CD14-positive monocyte (primary cell): ENCODE data around the gene ARHGEF25. TPM values are rescaled to one million over a fixed set of nuclear protein-coding genes. Genes with fewer than 3 reads are reported as not detected.

Experiments
- DNase-seq, 3 donors: peaks; one replicate each; pipeline ENCODE4 v3.0.0-alpha.2; 2011 to 2022
- H2AFZ ChIP-seq: 2 replicates; pipeline ENCODE4 v1.6.0; 2012; ENCODE audit warnings: mild to moderate bottlenecking, low read depth, low read length, inconsistent platforms; ENCODE audit not compliant: insufficient read depth, poor library complexity, severe bottlenecking
- H3K27ac ChIP-seq, 2 donors: 1 replicate in 1 of 2; 2 replicates in 1 of 2; pipeline ENCODE4 v1.5.1; 2012 to 2013; ENCODE audit warnings: low read length in 2 of 2, control low read depth in 1 of 2, inconsistent platforms in 1 of 2, low read depth in 1 of 2, mild to moderate bottlenecking in 1 of 2
- H3K27me3 ChIP-seq, 2 donors: one replicate each; pipeline versions ENCODE4 v1.6.0 to v1.6.1; 2011 to 2013; ENCODE audit warnings: low read length in 2 of 2; ENCODE audit not compliant: control insufficient read depth in 2 of 2, insufficient read depth in 2 of 2
- H3K36me3 ChIP-seq, 2 donors: replicated peaks in 1 of 2; 1 replicate in 1 of 2; 2 replicates in 1 of 2; pipeline versions ENCODE4 v1.5.1 to v1.6.1; 2012 to 2013; ENCODE audit warnings: low read length in 2 of 2, control low read depth in 1 of 2, inconsistent platforms in 1 of 2, mild to moderate bottlenecking in 1 of 2; ENCODE audit not compliant: insufficient read depth in 2 of 2, control insufficient read depth in 1 of 2
- H3K4me1 ChIP-seq, 2 donors: 1 replicate in 1 of 2; 2 replicates in 1 of 2; pipeline versions ENCODE4 v1.5.1 to v1.6.1; 2012 to 2013; ENCODE audit warnings: low read length in 2 of 2, control low read depth in 1 of 2, inconsistent platforms in 1 of 2, mild to moderate bottlenecking in 1 of 2, moderate library complexity in 1 of 2; ENCODE audit not compliant: insufficient read depth in 2 of 2, control insufficient read depth in 1 of 2
- H3K4me2 ChIP-seq: replicated peaks from 2 replicates; pipeline ENCODE3; 2012; ENCODE audit warnings: low read length, moderate library complexity, mild to moderate bottlenecking; ENCODE audit not compliant: poor library complexity, severe bottlenecking; ENCODE audit errors: extremely low read depth
- H3K4me3 ChIP-seq, 3 experiments: fragments of 200-600 bp in 1 of 3; sonication (generic) in 1 of 3; replicated peaks in 1 of 3; 1 replicate in 2 of 3; 2 replicates in 1 of 3; pipeline ENCODE4 v1.5.1; 2011 to 2013; ENCODE audit warnings: low read length in 3 of 3, mild to moderate bottlenecking in 3 of 3, control low read depth in 2 of 3, low read depth in 2 of 3, inconsistent platforms in 1 of 3, moderate library complexity in 1 of 3
- H3K79me2 ChIP-seq: 2 replicates; pipeline ENCODE4 v1.6.0; 2012; ENCODE audit warnings: mild to moderate bottlenecking, control low read depth, inconsistent platforms, low read length, moderate library complexity; ENCODE audit not compliant: insufficient read depth
- H3K9ac ChIP-seq: 2 replicates; pipeline ENCODE4 v1.6.0; 2017; ENCODE audit warnings: low read length, mild to moderate bottlenecking; ENCODE audit not compliant: insufficient read depth, poor library complexity, severe bottlenecking
- H3K9me3 ChIP-seq, 2 donors: replicated peaks in 1 of 2; 1 replicate in 1 of 2; 2 replicates in 1 of 2; pipeline versions ENCODE4 v1.5.1 to v1.6.1; 2012 to 2013; ENCODE audit warnings: low read length in 2 of 2, control low read depth in 1 of 2; ENCODE audit not compliant: control insufficient read depth in 1 of 2, insufficient read depth in 1 of 2
- H4K20me1 ChIP-seq: 2 replicates; pipeline ENCODE4 v1.6.0; 2012; ENCODE audit warnings: mild to moderate bottlenecking, low read length, control low read depth, moderate library complexity; ENCODE audit not compliant: insufficient read depth
- H3K27ac Mint-ChIP-seq, 7 donors: one replicate each; pipeline ENCODE4 v1.8.0; 2020; ENCODE audit warnings: mild to moderate bottlenecking in 7 of 7, mixed read lengths in 7 of 7, moderate library complexity in 6 of 7, inconsistent platforms in 2 of 7
- H3K27me3 Mint-ChIP-seq, 3 donors: one replicate each; pipeline ENCODE4 v1.8.0; 2021 to 2022; ENCODE audit warnings: low read depth in 3 of 3, mild to moderate bottlenecking in 3 of 3, mixed read lengths in 3 of 3, moderate library complexity in 3 of 3, inconsistent platforms in 1 of 3
- H3K36me3 Mint-ChIP-seq, 2 donors: one replicate each; pipeline ENCODE4 v1.8.0; 2020; ENCODE audit warnings: mixed read lengths in 2 of 2, inconsistent platforms in 1 of 2, mild to moderate bottlenecking in 1 of 2
- H3K4me1 Mint-ChIP-seq: one replicate; pipeline ENCODE4 v1.8.0; 2020; ENCODE audit warnings: mild to moderate bottlenecking, mixed read lengths
- H3K4me3 Mint-ChIP-seq, 2 donors: one replicate each; pipeline ENCODE4 v1.8.0; 2020; ENCODE audit warnings: mild to moderate bottlenecking in 2 of 2, mixed read lengths in 2 of 2, moderate library complexity in 1 of 2
- H3K9me3 Mint-ChIP-seq, 7 donors: one replicate each; pipeline ENCODE4 v1.8.0; 2020 to 2022; ENCODE audit warnings: mixed read lengths in 7 of 7, mild to moderate bottlenecking in 6 of 7, moderate library complexity in 6 of 7, inconsistent platforms in 2 of 7
- CTCF ChIP-seq: fragments of 200-600 bp; IDR thresholded peaks from one replicate; pipeline ENCODE4 v1.8.0; 2022; ENCODE audit warnings: antibody characterized with exemption, mild to moderate bottlenecking
- WGBS: methylation state at CpG from one replicate; pipeline ENCODE4 v1.1.5; 2013; ENCODE audit warnings: missing lambda C conversion rate; ENCODE audit not compliant: insufficient coverage; 5-methylcytosine and 5-hydroxymethylcytosine counted together
- intact Hi-C, 2 donors: fragments of 100-400 bp; cut with micrococcal nuclease; formaldehyde crosslinking; loops; one replicate each; pipeline versions ENCODE4 v1.15.0 to v1.15.1; 2023
- polyA plus RNA-seq, 3 donors: library from polyadenylated mRNA; depleted of rRNA in 1 of 3; unstranded in 2 of 3; stranded (reverse) in 1 of 3; fragments of 300-500 nt in 2 of 3; fragments of >200 nt in 1 of 3; fragmentation: Illumina TruSeq in 2 of 3; gene quantifications; 1 replicate in 2 of 3; 2 replicates in 1 of 3; pipeline ENCODE4 v1.2.3, GENCODE V29; 2012 to 2021

Gene ARHGEF25
- polyA plus RNA-seq, 3 donors = not detected

GRCh38 chr12:57631566-57632072 is 20.4 kb downstream of the ARHGEF25 start:
- Histone ChIP-seq H3K4me2 (no peak overlapping the region), H3K4me3 (no peak overlapping the region), H3K4me1 (peaks cover 16 to 28% of the 10 kb centered on the region in 2 donors), H3K27me3 (peaks cover 59 to 92% of the 10 kb centered on the region in 2 donors), H3K9ac (no peak overlapping the region), H4K20me1 (no peaks in the 10 kb centered on the region), H3K36me3 (no peaks in the 10 kb centered on the region), H3K9me3 (peaks cover 0 to 30% of the 10 kb centered on the region in 2 donors), H3K27ac (no peak overlapping the region), H3K79me2 (no peaks in the 10 kb centered on the region), H2AFZ (no peak overlapping the region)
- Mint-ChIP-seq H3K4me3 (peak overlapping the region in 1 of 2 donors; percentile 80), H3K27me3 (peaks cover 67 to 86% (median 70%) of the 10 kb centered on the region in 3 donors), H3K36me3 (peaks cover 0 to 4% of the 10 kb centered on the region in 2 donors), H3K27ac (peak overlapping the region in 1 of 7 donors; percentile 18), H3K9me3 (peaks cover 0 to 5% (median 2%) of the 10 kb centered on the region in 7 donors), H3K4me1 (peaks cover 18% of the 10 kb centered on the region)
- WGBS = 13% methylated on average over 26 of the region's 26 CpGs
- no peak for TF ChIP-seq CTCF
- intact Hi-C loops = loop anchor here in 1 of 2 donors (5.0 kb wide), 1 partner anchor 174 kb away; the partner anchor contains the start of genes GLI1 and INHBE
- DNase-seq = no peak

- Mint-ChIP-seq H3K4me1 (peaks cover 15% of the 10 kb centered on the region), H3K4me3 (peak overlapping the region; percentile 39 to 80), H3K27ac (no peak overlapping the region), H3K27me3 (peaks cover 62 to 80% (median 64%) of the 10 kb centered on the region in 3 donors), H3K9me3 (peaks cover 0 to 5% (median 2%) of the 10 kb centered on the region in 7 donors), H3K36me3 (peaks cover 0 to 4% of the 10 kb centered on the region in 2 donors)
- peaks cover 16 to 27% of the 10 kb centered on the region in 2 donors for H3K4me1 ChIP-seq
- peak overlapping the region; percentile 73 for H2AFZ ChIP-seq
- WGBS = 1% methylated on average over 52 of the region's 67 CpGs
- peaks cover 0 to 30% of the 10 kb centered on the region in 2 donors for H3K9me3 ChIP-seq
- peaks cover 53 to 85% of the 10 kb centered on the region in 2 donors for H3K27me3 ChIP-seq
- H3K27ac ChIP-seq = no peak overlapping the region
- intact Hi-C loops = loop anchor here in 1 of 2 donors (5.0 kb wide), 1 partner anchor 175 kb away; the partner anchor contains the start of genes GLI1 and INHBE
- no peak overlapping the region for H3K9ac ChIP-seq
- peak overlapping the region; percentile 1 to 68 (median 23) for H3K4me3 ChIP-seq
- peak overlapping the region; percentile 73 for H3K4me2 ChIP-seq
- no peak for TF ChIP-seq CTCF
- H4K20me1 ChIP-seq = no peaks in the 10 kb centered on the region
- no peaks in the 10 kb centered on the region for H3K79me2 ChIP-seq
- H3K36me3 ChIP-seq = no peaks in the 10 kb centered on the region
- DNase-seq = peak in 1 of 3 donors; percentile 5
Measured at GRCh38 chr12:57632073-57632957, 21.1 kb downstream of the ARHGEF25 start.
